GM19463 (cell line): Measurements from ENCODE around the gene POMT2.
"Not testable (repeated sequence)": the region's sequence is repeated elsewhere in the genome, so short reads cannot be mapped to it uniquely, and the experiment has no call there.

ENCODE experiments used
- ATAC-seq: cut with Tn5 transposase; IDR thresholded peaks from one replicate; pipeline ENCODE4 v1.9.1; 2021; ENCODE audit warnings: mild to moderate bottlenecking, moderate library complexity; ENCODE audit not compliant: unreplicated experiment

Gene POMT2

DNA sequence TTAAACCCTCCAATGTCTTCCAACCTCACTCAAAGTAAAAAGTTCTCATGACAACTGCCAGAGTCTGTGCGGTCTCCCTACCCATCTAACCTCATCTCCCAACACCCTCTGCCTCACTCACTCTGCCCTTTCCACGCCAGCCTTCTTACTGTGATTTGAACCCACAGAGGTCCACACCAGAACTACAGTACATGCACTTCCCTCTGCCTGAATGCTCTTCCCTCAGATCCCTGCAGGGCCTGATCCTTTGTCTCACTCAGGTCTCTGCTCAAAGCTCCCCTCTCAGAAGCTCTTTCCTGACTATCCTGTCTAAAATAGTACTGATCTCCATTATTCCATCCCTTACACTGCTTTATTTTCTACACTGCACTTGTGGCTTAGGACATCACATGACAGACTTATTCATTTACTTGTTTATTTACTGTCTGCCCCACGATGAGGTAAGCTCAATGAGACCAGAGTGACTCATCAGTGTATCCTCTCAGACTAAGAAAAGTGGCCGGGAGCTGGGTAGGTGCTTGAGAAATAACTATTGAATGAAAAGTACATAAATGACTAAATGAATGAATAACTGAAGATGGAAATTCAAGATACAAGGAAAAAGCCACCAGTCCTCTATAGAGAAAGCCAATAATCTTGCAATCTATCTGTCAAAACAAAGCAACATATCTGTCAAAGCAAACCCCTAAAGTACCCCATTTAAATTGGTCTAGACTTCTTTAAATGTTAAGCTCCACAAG, 17.1 kb downstream of the POMT2 start:
- peak; percentile 78 for ATAC-seq

- no peak for ATAC-seq
Observed at GRCh38 chr14:77302926-77303325, 17.8 kb downstream of the POMT2 start.

DNA sequence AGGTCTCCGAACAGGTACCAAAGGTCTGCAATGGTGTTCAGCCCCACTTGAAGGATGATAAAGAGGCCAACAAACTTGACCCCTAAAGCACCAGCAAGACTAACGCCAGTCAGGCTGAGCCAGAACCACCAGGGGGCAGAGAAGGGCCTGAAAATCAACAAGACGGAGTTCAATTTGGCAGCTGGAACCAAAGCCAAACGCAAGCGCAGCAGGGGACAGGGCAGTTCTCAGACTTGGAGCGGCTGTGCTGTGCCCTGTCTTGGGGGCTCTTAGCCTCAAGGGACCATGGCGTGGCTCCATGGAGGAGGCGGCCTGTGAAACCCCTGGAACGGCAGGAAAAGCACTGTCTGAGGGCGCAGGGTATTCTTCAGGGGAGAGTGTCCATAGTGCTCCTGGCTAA, 19.6 kb downstream of the POMT2 start:
- ATAC-seq = no peak

- no peak for ATAC-seq
Observed at GRCh38 chr14:77299771-77300170, 20.9 kb downstream of the POMT2 start.

DNA sequence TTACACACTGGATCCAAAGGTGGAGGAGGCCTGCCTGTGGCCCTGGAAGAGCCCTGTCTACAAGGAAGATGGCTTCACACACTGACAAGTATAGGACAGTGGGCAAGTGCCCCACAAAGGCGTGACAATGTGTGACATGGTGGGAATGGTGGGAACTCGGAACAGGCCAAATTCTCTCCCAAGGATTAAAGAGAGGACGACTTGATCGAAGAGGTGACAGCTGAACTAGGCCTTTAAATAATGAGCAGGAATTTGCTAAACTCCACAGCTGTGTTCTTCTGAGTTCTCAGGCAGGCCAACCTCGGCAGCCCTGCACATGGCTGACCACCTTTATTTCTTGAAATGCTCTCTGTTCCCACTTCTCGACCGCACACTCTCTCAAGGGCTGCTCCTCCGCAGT, 23.8 kb downstream of the POMT2 start:
- no peak for ATAC-seq

GRCh38 chr14:77296155-77296554, 24.5 kb downstream of the POMT2 start:
- ATAC-seq = no peak

- no peak for ATAC-seq
Observed at GRCh38 chr14:77290705-77291104, 30.0 kb downstream of the POMT2 start.

DNA sequence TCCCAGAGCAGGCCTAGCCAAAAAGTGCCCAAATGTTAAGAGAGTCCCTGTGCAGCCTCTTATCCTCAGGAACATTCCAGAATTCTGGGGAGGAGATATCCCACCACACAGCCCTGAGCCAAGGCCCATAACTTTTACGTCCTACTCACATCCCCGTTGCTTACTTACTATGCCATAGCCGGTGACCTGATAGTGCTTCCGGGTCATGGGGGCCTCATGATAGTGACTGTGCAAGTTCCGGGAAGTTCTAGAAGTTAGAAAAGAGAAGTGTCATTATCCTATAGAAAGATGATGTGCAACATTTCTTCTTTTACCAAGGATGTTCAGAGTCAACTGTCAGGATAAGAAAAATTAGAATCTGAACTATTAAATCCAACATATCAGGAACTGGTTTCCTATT, 34.1 kb downstream of the POMT2 start:
- no peak for ATAC-seq

- no peak for ATAC-seq
Observed at GRCh38 chr14:77284466-77284865, 36.2 kb downstream of the POMT2 start.

GRCh38 chr14:77284066-77284465, 36.6 kb downstream of the POMT2 start:
- ATAC-seq = no peak

GRCh38 chr14:77281852-77282410, 38.8 kb downstream of the POMT2 start:
- no peak for ATAC-seq

DNA sequence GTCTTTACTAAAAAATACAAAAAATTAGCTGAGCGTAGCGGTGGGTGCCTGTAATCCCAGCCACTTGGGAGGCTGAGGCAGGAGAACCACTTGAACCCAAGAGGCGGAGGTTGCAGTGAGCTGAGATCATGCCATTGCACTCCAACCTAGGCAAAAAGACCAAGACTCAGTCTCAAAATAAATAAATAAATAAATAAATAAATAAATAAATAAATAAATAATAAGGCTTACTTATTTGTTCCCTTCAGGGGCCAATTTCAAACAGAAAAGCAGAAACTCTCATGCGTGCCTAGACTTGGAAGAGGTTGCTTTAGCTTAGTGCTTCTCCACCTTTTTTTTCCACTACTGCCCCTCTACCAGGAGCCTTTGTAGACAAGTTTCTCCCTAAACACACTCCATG, 39.8 kb downstream of the POMT2 start:
- not testable (repeated sequence) for ATAC-seq

GRCh38 chr14:77279719-77280118, 41.0 kb downstream of the POMT2 start:
- no peak for ATAC-seq

- ATAC-seq = no peak
Observed at GRCh38 chr14:77278461-77279230, 42.0 kb downstream of the POMT2 start.

DNA sequence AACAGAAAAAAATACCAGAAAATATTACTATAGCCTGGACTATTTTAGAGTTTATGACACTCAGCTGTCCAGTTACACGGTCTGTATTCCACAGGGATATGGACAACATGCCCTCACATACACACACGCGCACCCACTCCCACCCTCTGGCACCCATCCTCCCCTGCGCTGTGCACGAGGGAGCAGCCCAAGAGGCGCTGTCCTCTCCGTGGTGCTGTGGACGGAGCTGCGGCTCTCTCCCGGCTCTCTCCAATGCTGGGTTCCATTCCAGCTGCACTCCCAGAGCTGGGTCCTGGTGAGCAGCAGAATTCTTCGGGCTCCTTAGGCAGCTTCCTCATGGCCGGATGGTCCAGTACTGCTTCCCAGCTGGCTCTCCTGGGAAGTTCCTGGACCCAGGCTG, 43.7 kb downstream of the POMT2 start:
- ATAC-seq = no peak

GRCh38 chr14:77276295-77276935, 44.3 kb downstream of the POMT2 start:
- ATAC-seq = no peak

GRCh38 chr14:77275601-77276017, 45.1 kb downstream of the POMT2 start:
- no peak for ATAC-seq

GRCh38 chr14:77275041-77275580, 45.6 kb downstream of the POMT2 start:
- ATAC-seq = no peak

GRCh38 chr14:77273796-77274195, 46.9 kb downstream of the POMT2 start:
- ATAC-seq = no peak

DNA sequence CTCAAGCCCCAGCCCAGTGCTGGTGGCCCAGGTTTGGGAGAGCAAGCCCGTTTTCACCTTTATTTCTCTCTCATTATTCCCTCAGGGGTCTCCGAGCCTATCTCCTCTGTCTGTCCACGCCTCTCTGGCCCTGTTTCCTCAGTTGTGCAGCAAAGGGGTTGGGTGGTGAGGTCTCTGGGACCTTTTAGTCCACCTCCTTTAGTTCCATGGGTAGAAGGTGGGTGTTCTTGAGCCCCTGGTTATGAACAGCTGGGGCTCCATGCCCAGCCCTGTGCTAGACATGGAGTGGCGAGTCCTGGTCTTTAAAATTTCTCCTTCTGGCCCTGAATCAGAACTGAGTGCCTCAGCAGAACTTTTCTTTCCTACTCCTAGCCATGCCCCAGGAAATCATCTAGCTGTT, 48.4 kb downstream of the POMT2 start:
- no peak for ATAC-seq

DNA sequence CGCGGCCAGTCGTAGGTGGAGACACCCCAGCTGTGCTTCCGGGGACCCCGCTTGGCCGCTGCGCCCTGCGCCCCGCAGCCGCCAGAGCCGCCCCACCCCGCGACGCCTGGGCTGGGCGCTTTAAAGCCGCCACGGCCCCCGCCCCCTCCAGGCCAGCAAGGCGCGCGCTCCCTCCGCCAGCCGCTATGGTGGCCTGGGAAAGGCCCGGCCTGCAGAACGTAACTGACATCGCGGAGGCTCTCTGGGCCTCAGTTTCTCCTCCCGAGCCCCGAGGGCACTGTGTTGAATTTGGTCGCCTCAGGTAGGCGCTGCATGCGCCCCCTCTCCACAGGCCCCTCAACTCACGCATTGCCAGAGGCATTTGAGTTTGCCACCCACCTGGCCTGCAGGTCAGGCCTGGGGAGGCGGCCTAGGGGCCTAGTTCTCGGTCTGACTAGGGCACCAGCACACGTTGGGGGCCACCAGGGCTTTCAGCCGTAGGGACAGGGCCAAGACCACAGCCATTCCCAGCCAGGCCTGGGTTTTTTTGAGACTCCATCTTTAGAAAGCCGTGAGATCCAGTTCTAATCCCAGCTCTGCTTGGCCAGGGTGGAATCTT, 49.5 kb downstream of the POMT2 start, which contains the start of gene NGB:
Gene NGB (minus strand): TSS at position 94 of the 598 bp plus-strand sequence. CDS start 269 bp downstream, outside the sequence.
- ATAC-seq = no peak
